ENCODE measurements around the gene RIMBP2. TPM values are rescaled to one million over a fixed set of nuclear protein-coding genes. Genes with fewer than 3 reads are reported as not detected.

RIMBP2 gene
- total RNA-seq, 1 experiment from 2014 or later, result not detected

DNA sequence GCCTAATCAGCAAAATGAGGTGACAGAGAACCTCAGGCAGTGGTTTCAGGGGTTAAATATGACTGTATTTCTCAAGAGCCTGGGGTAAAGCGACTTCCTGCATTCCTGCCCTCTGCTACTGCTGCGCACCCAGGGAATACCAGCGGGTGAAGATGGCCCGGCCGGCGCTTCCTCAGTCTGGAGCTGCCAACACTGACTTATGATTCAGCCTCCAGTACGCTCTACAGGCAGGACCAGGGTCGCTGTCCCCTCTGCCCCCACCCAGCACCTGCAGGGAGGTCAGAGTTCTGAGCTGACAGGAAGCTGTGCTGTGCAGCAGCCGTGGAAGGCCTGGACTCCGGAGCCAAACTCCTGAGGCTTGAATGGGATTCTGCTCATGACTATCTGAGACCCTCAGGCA, 250.5 kb downstream of the RIMBP2 start:
- Mint-ChIP-seq H3K27ac (ENCODE audit: low read depth, unreplicated experiment) (no peak overlapping the region), H3K9me3 (ENCODE audit: unreplicated experiment) (peaks cover 9% of the 10 kb centered on the region), H3K4me1 (ENCODE audit: insufficient read depth, unreplicated experiment) (no peaks in the 10 kb centered on the region), H3K4me3 (ENCODE audit: unreplicated experiment) (no peak overlapping the region), H3K36me3 (ENCODE audit: insufficient read depth, unreplicated experiment) (no peaks in the 10 kb centered on the region), H3K27me3 (ENCODE audit: insufficient read depth, unreplicated experiment) (no peaks in the 10 kb centered on the region)
- no TSS peak for BruUV-seq (replicated peaks)
- no peak for DNase-seq (ENCODE audit: unreplicated experiment)
- CTCF ChIA-PET, result interaction anchor here (0.6 kb wide), 1 partner anchor 21 kb away, joined by 3 read pairs; no protein-coding TSS in a partner anchor
- intact Hi-C loops (cut with micrococcal nuclease), result no loop called here
- TF ChIP-seq, protein P1, sequence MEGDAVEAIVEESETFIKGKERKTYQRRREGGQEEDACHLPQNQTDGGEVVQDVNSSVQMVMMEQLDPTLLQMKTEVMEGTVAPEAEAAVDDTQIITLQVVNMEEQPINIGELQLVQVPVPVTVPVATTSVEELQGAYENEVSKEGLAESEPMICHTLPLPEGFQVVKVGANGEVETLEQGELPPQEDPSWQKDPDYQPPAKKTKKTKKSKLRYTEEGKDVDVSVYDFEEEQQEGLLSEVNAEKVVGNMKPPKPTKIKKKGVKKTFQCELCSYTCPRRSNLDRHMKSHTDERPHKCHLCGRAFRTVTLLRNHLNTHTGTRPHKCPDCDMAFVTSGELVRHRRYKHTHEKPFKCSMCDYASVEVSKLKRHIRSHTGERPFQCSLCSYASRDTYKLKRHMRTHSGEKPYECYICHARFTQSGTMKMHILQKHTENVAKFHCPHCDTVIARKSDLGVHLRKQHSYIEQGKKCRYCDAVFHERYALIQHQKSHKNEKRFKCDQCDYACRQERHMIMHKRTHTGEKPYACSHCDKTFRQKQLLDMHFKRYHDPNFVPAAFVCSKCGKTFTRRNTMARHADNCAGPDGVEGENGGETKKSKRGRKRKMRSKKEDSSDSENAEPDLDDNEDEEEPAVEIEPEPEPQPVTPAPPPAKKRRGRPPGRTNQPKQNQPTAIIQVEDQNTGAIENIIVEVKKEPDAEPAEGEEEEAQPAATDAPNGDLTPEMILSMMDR (IDR thresholded peaks at IDR 0.05; ENCODE audit: unreplicated experiment), result no peak
- POLR2A ChIA-PET, result no interaction called here

DNA sequence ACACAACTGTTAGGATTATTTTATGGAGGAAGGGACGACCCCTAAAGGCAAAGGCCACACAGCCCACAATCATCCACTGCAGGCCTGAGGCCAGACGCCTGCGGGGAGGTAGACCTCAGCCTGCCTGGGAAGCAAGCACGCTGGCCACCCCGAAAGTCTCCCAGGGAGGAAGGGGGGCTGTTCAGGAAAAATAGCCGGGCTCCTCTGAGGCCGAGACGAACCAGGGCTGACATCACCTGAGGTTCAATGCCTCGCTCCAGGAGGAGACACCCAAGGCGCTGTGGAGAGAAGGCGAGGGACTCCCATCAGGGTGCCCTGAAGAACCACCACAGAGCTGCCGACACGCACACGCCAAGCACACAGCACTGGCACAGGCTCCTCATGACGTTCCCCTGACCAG, 251.1 kb downstream of the RIMBP2 start:
- ChIA-PET POLR2A (no interaction called here), CTCF (no interaction called here)
- Mint-ChIP-seq H3K9me3 (ENCODE audit: unreplicated experiment) (peaks cover 9% of the 10 kb centered on the region), H3K27ac (ENCODE audit: low read depth, unreplicated experiment) (no peak overlapping the region), H3K36me3 (ENCODE audit: insufficient read depth, unreplicated experiment) (no peaks in the 10 kb centered on the region), H3K4me3 (ENCODE audit: unreplicated experiment) (no peak overlapping the region), H3K27me3 (ENCODE audit: insufficient read depth, unreplicated experiment) (no peaks in the 10 kb centered on the region), H3K4me1 (ENCODE audit: insufficient read depth, unreplicated experiment) (no peaks in the 10 kb centered on the region)
- intact Hi-C loops (cut with micrococcal nuclease), result no loop called here
- no peak for DNase-seq (ENCODE audit: unreplicated experiment)
- TF ChIP-seq, protein P1 (IDR thresholded peaks at IDR 0.05; ENCODE audit: unreplicated experiment), result no peak
- BruUV-seq (replicated peaks), result no TSS peak

DNA sequence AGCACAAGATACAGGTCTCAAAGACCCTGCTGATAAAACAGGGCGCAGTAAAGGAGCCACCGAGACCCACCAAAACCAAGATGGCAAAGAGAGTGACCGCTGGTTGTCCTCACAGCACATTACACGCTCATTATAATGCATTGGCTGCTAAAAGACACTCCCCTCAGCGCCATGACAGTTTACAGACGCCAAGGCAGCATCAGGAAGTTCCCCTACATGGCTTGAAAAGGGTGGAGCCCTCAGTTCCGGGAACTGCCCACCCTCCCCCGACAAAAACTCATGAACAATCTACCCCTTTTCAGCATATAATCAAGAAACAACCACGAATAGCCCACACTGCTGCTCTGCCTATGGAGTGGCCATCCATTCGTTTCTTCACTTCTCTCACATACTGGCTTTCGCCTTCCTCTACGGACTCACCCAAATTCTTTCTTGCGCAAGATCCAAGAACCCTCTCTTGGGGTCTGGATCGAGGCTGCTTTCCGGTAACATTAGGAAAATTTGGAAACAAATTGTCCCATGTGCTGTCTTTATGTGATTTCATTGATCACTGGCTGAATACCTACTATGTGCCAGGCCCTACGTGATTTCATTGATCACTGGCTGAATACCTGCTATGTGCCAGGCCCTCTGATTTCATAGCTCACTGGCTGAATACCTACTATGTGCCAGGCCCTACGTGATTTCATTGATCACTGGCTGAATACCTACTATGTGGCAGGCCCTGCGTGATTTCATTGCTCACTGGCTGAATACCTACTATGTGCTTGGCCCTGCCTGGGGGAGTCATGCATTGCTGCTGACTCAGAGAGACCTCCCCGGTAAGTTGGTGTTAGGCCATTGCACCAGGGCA, 252.1 kb downstream of the RIMBP2 start:
- DNase-seq (ENCODE audit: unreplicated experiment), result no peak
- H3K36me3 Mint-ChIP-seq (ENCODE audit: insufficient read depth, unreplicated experiment), result no peaks in the 10 kb centered on the region
- no peaks in the 10 kb centered on the region for H3K27me3 Mint-ChIP-seq (ENCODE audit: insufficient read depth, unreplicated experiment)
- CTCF ChIA-PET, result no interaction called here
- H3K4me1 Mint-ChIP-seq (ENCODE audit: insufficient read depth, unreplicated experiment), result no peaks in the 10 kb centered on the region
- TF ChIP-seq, protein P1 (IDR thresholded peaks at IDR 0.05; ENCODE audit: unreplicated experiment), result no peak
- POLR2A ChIA-PET, result no interaction called here
- H3K4me3 Mint-ChIP-seq (ENCODE audit: unreplicated experiment), result no peak overlapping the region
- H3K9me3 Mint-ChIP-seq (ENCODE audit: unreplicated experiment), result peaks cover 9% of the 10 kb centered on the region
- no peak overlapping the region for H3K27ac Mint-ChIP-seq (ENCODE audit: low read depth, unreplicated experiment)
- intact Hi-C loops (cut with micrococcal nuclease), result no loop called here
- no TSS peak for BruUV-seq (replicated peaks)

DNA sequence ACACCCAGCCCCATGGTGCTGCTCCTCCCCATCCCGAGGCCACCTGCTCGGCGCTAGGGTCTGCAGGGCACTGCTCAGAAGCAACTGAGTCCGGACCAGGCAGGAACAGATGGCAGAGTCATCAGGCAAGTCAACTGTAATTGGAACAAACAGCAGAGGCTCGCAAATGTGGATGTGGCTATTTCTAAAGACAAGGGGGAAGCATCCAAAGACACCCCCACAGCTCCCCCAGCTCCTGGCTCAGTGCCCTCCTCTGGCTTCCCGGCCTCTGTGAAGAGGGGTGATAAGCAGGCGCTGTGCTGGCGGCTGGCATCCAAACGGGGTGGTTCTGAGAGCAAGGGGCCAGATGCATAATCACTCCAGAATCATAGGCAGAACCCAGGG, 252.8 kb downstream of the RIMBP2 start:
- H3K27ac Mint-ChIP-seq (ENCODE audit: low read depth, unreplicated experiment), result no peak overlapping the region

More for the DNA sequence above, 252.8 kb downstream of the RIMBP2 start:
- Mint-ChIP-seq H3K9me3 (ENCODE audit: unreplicated experiment) (peaks cover 9% of the 10 kb centered on the region), H3K36me3 (ENCODE audit: insufficient read depth, unreplicated experiment) (no peaks in the 10 kb centered on the region), H3K4me3 (ENCODE audit: unreplicated experiment) (no peak overlapping the region), H3K27me3 (ENCODE audit: insufficient read depth, unreplicated experiment) (no peaks in the 10 kb centered on the region), H3K4me1 (ENCODE audit: insufficient read depth, unreplicated experiment) (no peaks in the 10 kb centered on the region)
- no peak for DNase-seq (ENCODE audit: unreplicated experiment)
- intact Hi-C loops (cut with micrococcal nuclease), result no loop called here
- TF ChIP-seq, protein P1 (IDR thresholded peaks at IDR 0.05; ENCODE audit: unreplicated experiment), result no peak
- no TSS peak for BruUV-seq (replicated peaks)
- CTCF ChIA-PET, result no interaction called here
- POLR2A ChIA-PET, result no interaction called here

Data from MCF 10A (cell line).